Activated naive CD4-positive, alpha-beta T cell treated with anti-CD3 and anti-CD28 coated beads, Interleukin-2, amount 50 U/mL, for 16 hours (primary cell): ENCODE measurements around the gene RNU6-1.
A peak's percentile ranks its signal among the peaks of the same experiment; 100 is the strongest.

Experiments used
- DNase-seq: peaks from one replicate; pipeline ENCODE4 v3.0.0-alpha.2; 2020

Gene RNU6-1

DNA sequence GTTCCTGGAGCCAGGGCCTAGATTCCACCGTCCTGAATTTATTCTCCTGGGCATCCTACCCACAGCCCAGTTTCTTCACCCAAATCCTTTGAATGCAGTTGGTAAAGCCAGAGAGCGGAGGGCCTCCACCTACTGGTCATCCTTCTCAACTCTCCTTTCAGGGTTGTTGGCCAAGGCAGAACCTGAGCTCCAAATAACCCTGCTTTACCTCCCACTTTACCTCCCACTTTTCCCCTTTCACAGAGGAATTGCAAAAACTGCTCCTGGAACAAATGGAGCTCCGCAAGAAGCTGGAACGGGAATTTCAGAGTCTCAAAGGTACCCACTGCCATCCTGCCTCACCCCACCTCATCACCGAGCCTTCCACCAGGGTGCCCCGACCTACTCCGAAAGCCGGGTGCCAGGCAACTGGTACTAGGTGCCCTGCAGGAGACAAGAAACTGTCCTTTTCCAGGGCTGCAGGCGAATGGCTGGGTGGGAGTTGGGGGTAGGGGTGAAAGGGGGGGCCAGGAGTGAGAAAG lies 7.8 kb downstream of the RNU6-1 start:
- no peak for DNase-seq

- no peak for DNase-seq
Observed at GRCh38 chr15:67831363-67831762, 8.5 kb downstream of the RNU6-1 start.

DNA sequence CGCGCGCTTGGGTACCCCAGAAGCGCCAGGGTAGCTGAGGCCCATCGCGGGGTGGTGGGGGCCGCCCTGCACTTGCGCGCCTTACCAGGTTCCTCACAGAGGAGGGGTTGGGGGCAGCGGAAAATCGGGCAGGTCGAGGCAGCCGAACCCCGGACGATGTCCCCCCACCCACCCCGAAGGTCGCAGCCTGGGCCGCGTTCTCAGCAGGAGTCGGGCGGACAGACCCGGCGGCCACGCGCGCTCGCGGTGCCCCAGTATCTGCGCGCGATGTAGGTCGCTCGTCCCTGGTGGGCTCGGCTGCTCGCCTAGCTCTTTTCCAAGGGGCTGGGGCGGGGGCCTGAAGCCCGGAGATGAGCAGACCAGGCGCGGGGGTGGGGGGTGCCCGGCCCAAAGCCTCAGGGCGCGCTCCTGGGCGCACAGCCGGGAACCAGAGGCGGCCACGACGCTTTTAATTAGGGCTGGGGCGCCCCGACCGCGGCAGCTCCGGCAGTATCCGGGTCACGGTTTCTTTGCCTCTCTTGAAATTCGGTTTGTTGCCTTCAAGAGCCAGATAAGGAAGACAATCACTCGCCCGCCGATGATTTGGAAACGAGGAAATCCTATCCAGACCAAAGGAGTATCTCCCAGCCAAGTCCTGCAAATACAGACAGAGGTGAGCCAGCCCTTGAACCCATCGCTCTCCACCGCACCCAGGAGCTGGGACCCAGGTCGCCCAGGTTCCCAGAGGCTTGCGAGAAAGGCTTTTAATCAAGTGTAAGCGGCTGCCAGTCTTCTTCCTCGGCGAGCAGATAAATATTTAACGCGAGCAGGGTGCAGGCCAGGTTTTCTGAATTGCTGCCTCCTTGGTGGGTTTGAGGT lies 10.0 kb downstream of the RNU6-1 start:
- no peak for DNase-seq

DNA sequence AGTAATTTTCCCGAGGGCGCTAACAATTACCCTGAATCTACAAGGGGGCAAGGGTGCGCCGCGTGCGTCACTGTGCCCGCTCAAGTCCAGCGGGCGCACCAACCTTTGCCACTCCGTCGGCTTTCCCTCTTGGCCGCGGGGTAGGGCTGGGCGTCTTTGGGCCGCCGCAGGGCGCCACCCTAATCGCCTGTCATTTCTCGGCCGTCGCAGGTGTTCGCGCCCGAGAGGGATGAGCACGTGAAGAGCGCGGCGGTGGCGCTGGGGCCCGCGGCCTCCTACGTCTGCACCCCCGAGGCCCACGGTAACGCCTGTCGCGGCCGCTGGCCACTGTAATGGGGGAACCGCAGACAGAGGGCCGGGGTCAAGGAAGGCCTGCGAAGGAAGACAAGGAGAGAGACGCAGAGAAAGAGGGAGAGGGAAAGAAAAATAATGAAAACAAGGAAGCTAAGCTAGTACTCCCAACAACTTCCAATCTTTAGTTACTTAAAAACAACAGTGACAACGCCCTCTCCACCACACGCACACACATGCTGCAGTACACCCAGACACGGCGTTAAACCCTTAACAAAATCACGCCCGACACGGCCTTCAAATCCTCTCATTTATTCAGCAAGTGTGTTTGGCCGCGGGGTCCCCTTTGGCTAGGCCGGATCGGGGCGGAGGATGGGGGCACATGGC lies 10.7 kb downstream of the RNU6-1 start:
- DNase-seq = no peak

DNA sequence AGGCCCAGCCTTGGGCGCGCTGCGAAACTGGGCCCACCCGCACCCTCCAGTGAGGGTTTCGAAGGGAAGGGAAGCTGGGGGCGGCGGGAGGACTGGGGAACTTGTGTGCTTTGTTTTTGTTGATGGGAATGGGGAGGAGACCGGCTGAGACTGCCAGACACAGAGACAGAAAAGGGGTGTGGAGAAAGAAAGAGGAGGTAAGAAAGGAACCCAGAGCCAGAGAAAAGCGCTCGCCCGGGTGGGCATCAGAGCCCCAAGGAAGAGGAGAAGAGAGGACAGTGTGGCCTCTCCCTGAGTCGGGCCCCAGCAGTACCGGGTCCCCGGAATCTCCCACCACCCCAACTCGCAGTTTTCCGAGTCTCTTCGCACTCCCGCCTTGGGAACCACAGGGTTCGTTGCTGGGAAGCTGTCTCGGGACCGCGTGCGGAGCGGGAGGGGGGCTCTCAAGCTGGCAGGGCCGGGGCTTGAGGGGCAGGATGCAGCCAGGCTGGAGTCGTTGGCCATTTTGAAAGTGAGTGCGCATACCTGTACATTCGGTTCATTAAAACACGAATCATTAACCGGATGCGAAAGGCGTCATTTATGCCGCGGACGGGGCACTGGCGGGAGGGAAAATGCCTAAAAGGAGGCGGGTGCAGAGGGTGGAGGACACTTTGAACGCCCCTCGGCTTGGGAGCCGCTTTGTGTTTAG lies 11.4 kb downstream of the RNU6-1 start:
- no peak for DNase-seq

- peak; percentile 18 for DNase-seq
Observed at GRCh38 chr15:67827562-67828277, 12.1 kb downstream of the RNU6-1 start.

DNA sequence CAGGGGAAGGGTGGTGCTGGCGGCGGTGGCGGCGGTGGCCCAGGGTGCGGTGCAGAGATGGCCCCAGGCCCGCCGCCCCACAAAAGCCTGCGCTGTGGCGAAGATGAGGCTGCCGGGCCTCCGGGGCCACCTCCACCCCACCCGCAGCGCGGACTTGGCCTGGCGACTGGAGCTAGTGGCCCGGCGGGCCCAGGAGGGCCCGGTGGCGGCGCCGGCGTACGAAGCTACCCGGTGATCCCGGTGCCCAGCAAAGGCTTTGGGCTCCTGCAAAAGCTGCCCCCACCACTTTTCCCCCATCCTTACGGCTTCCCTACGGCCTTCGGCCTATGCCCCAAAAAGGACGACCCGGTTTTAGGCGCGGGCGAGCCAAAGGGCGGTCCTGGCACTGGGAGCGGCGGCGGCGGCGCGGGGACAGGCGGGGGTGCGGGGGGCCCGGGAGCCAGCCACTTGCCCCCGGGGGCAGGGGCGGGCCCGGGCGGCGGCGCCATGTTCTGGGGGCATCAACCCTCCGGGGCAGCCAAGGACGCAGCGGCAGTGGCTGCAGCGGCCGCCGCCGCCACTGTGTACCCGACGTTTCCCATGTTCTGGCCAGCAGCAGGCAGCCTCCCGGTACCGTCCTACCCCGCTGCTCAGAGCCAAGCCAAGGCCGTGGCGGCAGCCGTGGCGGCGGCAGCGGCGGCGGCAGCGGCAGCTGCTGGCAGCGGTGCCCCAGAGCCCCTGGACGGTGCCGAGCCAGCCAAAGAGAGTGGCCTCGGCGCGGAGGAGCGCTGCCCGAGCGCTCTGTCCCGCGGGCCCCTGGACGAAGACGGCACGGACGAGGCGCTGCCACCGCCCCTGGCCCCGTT lies 12.9 kb downstream of the RNU6-1 start:
- DNase-seq = peak; percentile 15

DNA sequence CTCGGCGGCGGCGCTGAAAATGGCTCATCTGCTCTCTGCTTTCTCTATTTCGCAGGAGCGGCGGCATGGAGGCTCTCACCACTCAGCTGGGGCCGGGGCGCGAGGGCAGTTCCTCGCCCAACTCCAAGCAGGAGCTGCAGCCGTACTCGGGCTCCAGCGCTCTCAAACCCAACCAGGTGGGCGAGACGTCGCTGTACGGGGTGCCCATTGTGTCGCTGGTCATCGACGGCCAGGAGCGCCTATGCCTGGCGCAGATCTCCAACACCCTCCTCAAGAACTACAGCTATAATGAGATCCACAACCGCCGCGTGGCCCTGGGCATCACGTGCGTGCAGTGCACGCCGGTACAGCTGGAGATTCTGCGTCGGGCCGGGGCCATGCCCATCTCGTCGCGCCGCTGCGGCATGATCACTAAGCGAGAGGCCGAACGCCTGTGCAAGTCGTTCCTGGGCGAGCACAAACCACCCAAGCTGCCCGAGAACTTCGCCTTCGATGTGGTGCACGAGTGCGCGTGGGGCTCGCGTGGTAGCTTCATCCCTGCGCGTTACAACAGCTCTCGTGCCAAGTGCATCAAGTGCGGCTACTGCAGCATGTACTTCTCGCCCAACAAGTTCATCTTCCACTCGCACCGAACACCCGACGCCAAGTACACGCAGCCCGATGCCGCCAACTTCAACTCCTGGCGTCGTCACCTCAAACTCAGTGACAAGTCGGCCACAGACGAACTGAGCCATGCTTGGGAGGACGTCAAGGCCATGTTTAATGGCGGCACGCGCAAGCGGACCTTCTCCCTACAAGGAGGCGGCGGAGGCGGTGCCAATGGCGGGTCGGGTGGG lies 13.7 kb downstream of the RNU6-1 start:
- peak; percentile 21 for DNase-seq

DNA sequence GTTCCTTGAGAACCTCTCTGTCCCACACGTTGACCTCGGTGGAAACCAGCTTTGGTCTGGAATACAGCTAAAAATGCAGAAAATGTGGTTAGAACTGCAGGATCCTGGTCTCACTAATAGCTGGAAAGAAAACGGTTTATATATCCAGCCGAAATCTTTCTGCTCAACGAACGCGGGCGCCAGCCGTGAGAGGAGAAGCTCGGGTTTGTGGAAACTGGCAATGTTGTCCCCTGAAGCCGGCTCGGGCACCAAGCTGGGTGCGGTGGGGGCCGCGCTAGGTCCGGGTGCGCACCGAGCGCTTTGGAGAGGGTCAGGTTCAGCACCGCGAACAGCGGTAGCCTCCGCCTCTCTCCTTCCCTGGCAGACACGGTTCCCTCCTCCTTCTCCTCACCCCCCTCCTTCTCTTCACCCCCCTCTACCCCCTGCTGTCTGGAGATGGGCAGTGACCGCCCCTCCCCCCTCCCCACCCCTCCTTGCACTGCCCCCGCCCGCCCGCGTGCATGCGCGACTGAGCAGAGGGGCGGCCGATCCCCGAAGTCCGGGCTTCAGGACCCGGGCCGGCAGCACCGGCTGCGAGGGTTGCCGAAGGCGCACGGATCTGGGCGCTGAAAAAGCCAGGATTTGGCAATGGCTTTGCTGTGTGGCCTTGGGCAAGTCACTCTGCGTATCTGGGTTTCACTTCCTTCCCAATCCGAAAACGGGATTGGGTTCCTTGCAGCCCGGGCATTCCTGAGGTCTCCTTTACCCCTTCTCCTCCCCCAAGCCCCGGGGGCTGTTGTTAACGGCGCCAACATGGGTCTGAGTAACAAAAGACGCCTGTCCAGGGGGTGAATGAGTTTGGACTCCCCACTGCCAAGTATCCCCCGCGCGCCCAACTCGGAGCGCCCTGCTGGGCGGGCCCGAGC lies 14.6 kb downstream of the RNU6-1 start, which contains the start of gene SKOR1:
SKOR1 (plus strand) TSS at position 534 of the 905 bp plus-strand sequence; CDS start at position 628, 94 bp downstream.
- peak; percentile 31 for DNase-seq

- DNase-seq = no peak
Observed at GRCh38 chr15:67824197-67824968, 15.5 kb downstream of the RNU6-1 start.

- no peak for DNase-seq
Observed at GRCh38 chr15:67823314-67824196, 16.3 kb downstream of the RNU6-1 start.

DNA sequence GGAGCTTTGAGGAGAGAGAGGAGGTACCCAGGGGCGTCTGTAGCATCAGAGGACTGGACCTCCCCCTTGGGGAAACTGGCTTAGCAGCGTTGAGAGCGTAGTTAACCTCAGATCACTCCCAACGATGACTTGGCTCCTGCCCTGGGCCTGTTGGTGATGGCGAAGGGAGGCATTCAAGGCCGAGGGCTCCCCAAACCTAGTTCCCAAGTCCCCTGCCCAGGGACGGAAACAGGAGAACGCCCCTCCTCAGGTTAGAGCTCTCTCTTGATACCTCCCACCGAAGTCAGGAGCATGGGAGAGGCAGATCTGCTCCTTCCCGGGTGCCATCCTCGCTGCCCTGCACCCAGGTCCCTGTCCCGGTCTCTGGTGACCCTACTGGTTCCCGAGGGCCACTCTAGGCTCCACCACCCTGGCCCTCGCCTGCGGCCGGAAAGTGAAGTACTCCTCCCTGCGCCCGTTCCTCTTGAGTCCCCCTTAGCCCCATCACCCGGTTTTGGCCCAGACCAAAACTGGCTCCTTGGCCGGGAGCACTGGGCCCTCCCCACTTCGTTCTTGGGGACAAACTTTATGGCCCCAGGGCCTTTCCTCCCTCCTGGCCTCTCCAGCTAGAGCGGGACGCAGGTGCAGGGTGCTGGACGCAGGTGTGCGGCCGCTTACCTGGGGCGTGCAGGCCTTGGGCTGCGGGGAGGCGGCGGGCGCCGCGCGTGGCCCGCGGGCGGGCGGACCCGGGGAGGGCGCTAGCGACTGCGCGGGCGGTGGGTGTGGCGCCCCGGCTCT lies 17.1 kb downstream of the RNU6-1 start:
- no peak for DNase-seq

- no peak for DNase-seq
Observed at GRCh38 chr15:67821784-67822440, 17.9 kb downstream of the RNU6-1 start.

- DNase-seq = peak; percentile 40
Observed at GRCh38 chr15:67820992-67821783, 18.7 kb downstream of the RNU6-1 start.
